Stimulated activated CD8-positive, alpha-beta memory T cell treated with anti-CD3 and anti-CD28 coated beads, Interleukin-4, amount 100 ng/mL, for 4 hours (primary cell): ENCODE data around the gene COL1A1.

ENCODE experiments used
- DNase-seq, 2 donors: peaks; one replicate each; pipeline ENCODE4 v3.0.0-alpha.2; 2020; ENCODE audit warnings: low read depth in 2 of 2, low spot score in 1 of 2

COL1A1 gene

GRCh38 chr17:50200457-50201275 lies 765 bp downstream of the COL1A1 start:
- peak; percentile 53 to 54 for DNase-seq

GRCh38 chr17:50199803-50200456 lies 1.5 kb downstream of the COL1A1 start:
- DNase-seq: peak; percentile 30 to 32

GRCh38 chr17:50199211-50199802 lies 2.1 kb downstream of the COL1A1 start:
- DNase-seq: no peak

GRCh38 chr17:50198026-50198669 lies 3.3 kb downstream of the COL1A1 start:
- peak in 1 of 2 donors; percentile 18 for DNase-seq

- no peak for DNase-seq
Measured at GRCh38 chr17:50196826-50197225, 4.6 kb downstream of the COL1A1 start.

- no peak for DNase-seq
Measured at GRCh38 chr17:50196036-50196435, 5.4 kb downstream of the COL1A1 start.

GRCh38 chr17:50194934-50195865 lies 6.2 kb downstream of the COL1A1 start:
- no peak for DNase-seq

- no peak for DNase-seq
Measured at GRCh38 chr17:50194140-50194933, 7.1 kb downstream of the COL1A1 start.

GRCh38 chr17:50192618-50193291 lies 8.7 kb downstream of the COL1A1 start:
- no peak for DNase-seq

GRCh38 chr17:50192144-50192617 lies 9.2 kb downstream of the COL1A1 start:
- no peak for DNase-seq

GRCh38 chr17:50191359-50192143 lies 9.9 kb downstream of the COL1A1 start:
- DNase-seq: no peak

GRCh38 chr17:50190603-50191358 lies 10.7 kb downstream of the COL1A1 start:
- no peak for DNase-seq

GRCh38 chr17:50190293-50190602 lies 11.2 kb downstream of the COL1A1 start:
- no peak for DNase-seq

- no peak for DNase-seq
Measured at GRCh38 chr17:50189550-50190292, 11.7 kb downstream of the COL1A1 start.

GRCh38 chr17:50188921-50189549 lies 12.4 kb downstream of the COL1A1 start:
- DNase-seq: no peak

GRCh38 chr17:50188531-50188920 lies 12.9 kb downstream of the COL1A1 start:
- DNase-seq: no peak
